ENCODE data around the gene TMEM117.
A peak's percentile ranks its signal among the peaks of the same experiment; 100 is the strongest.
"Not testable (repeated sequence)": the region's sequence is repeated elsewhere in the genome, so short reads cannot be mapped to it uniquely, and the experiment has no call there.

The TMEM117 gene

GRCh38 chr12:43965899-43966298 is 130.0 kb downstream of the TMEM117 start:
- no peak for DNase-seq

- DNase-seq, result no peak
These were observed 132.9 kb downstream of the TMEM117 start for GRCh38 chr12:43968736-43969135.

GRCh38 chr12:43969882-43970281 is 134.0 kb downstream of the TMEM117 start:
- no peak for DNase-seq

- no peak for DNase-seq
These were observed 137.5 kb downstream of the TMEM117 start for GRCh38 chr12:43973385-43973784.

GRCh38 chr12:43973993-43974392 is 138.1 kb downstream of the TMEM117 start:
- DNase-seq, result no peak

GRCh38 chr12:43976027-43976426 is 140.1 kb downstream of the TMEM117 start:
- no peak for DNase-seq

- no peak for DNase-seq
These were observed 142.7 kb downstream of the TMEM117 start for GRCh38 chr12:43978556-43978955.

GRCh38 chr12:43979450-43979849 is 143.6 kb downstream of the TMEM117 start:
- DNase-seq, result no peak

- no peak for DNase-seq
These were observed 144.8 kb downstream of the TMEM117 start for GRCh38 chr12:43980627-43981191.

GRCh38 chr12:43981726-43982125 is 145.8 kb downstream of the TMEM117 start:
- no peak for DNase-seq

GRCh38 chr12:43982544-43982943 is 146.7 kb downstream of the TMEM117 start:
- DNase-seq, result no peak

GRCh38 chr12:43988838-43989560 is 153.1 kb downstream of the TMEM117 start:
- no peak for DNase-seq

GRCh38 chr12:43992856-43993255 is 157.0 kb downstream of the TMEM117 start:
- no peak for DNase-seq

- DNase-seq, result no peak
These were observed 164.6 kb downstream of the TMEM117 start for GRCh38 chr12:44000309-44000952.

GRCh38 chr12:44002607-44003006 is 166.7 kb downstream of the TMEM117 start:
- DNase-seq, result no peak

GRCh38 chr12:44003721-44004120 is 167.8 kb downstream of the TMEM117 start:
- DNase-seq, result no peak

GRCh38 chr12:44015333-44015941 is 179.6 kb downstream of the TMEM117 start:
- DNase-seq, result peak; percentile 1

GRCh38 chr12:44017216-44017615 is 181.3 kb downstream of the TMEM117 start:
- no peak for DNase-seq

- DNase-seq, result no peak
These were observed 183.2 kb downstream of the TMEM117 start for GRCh38 chr12:44019118-44019517.

GRCh38 chr12:44020555-44020954 is 184.7 kb downstream of the TMEM117 start:
- no peak for DNase-seq

GRCh38 chr12:44021471-44021971 is 185.6 kb downstream of the TMEM117 start:
- no peak for DNase-seq

GRCh38 chr12:44025499-44025898 is 189.6 kb downstream of the TMEM117 start:
- DNase-seq, result no peak

GRCh38 chr12:44026046-44026445 is 190.2 kb downstream of the TMEM117 start:
- DNase-seq, result no peak

- not testable (repeated sequence) for DNase-seq
These were observed 191.0 kb downstream of the TMEM117 start for GRCh38 chr12:44026926-44027325.

Data from NCI-H345 (cell line).